H9 (cell line): ENCODE measurements around the gene AMH. TPM values are rescaled to one million over a fixed set of nuclear protein-coding genes. Genes with fewer than 3 reads are reported as not detected.

Experiments used
- DNase-seq: peaks from one replicate; pipeline ENCODE4 v3.0.0-alpha.2; 2017
- H2AFZ ChIP-seq: one replicate; pipeline ENCODE4 v1.6.1; 2013; ENCODE audit warnings: mild to moderate bottlenecking, low read length, control low read depth, moderate library complexity
- H2AK5ac ChIP-seq: 2 replicates; pipeline ENCODE4 v1.6.1; 2013; ENCODE audit warnings: low read length, control low read depth, mixed read lengths; ENCODE audit not compliant: insufficient read length
- H2BK120ac ChIP-seq: one replicate; pipeline ENCODE4 v1.6.1; 2013; ENCODE audit warnings: low read depth, mild to moderate bottlenecking, low read length, control low read depth, inconsistent platforms; ENCODE audit not compliant: poor library complexity, severe bottlenecking
- H2BK12ac ChIP-seq: 2 replicates; pipeline ENCODE4 v1.6.1; 2013; ENCODE audit warnings: low read length, control low read depth, mixed read lengths, low read depth; ENCODE audit not compliant: insufficient read length
- H2BK15ac ChIP-seq: 2 replicates; pipeline ENCODE4 v1.6.1; 2013; ENCODE audit warnings: low read depth, low read length, control low read depth
- H2BK20ac ChIP-seq: one replicate; pipeline ENCODE4 v1.6.1; 2013; ENCODE audit warnings: low read depth, mild to moderate bottlenecking, low read length, control low read depth, inconsistent platforms; ENCODE audit not compliant: poor library complexity, severe bottlenecking
- H2BK5ac ChIP-seq: 2 replicates; pipeline ENCODE4 v1.6.1; 2013; ENCODE audit warnings: low read length, control low read depth, mixed read lengths; ENCODE audit not compliant: insufficient read length
- H3K14ac ChIP-seq: 2 replicates; pipeline ENCODE4 v1.6.1; 2013; ENCODE audit warnings: low read length, control low read depth; ENCODE audit not compliant: insufficient read depth
- H3K18ac ChIP-seq: 2 replicates; pipeline ENCODE4 v1.6.1; 2013; ENCODE audit warnings: low read depth, mild to moderate bottlenecking, mixed read lengths, low read length, control low read depth; ENCODE audit not compliant: insufficient read length
- H3K23ac ChIP-seq: 2 replicates; pipeline ENCODE4 v1.6.1; 2013; ENCODE audit warnings: low read length, control low read depth, mixed read lengths, low read depth; ENCODE audit not compliant: insufficient read length
- H3K23me2 ChIP-seq: 2 replicates; pipeline ENCODE4 v1.6.1; 2013; ENCODE audit warnings: low read depth, mild to moderate bottlenecking, mixed read lengths, low read length, control low read depth; ENCODE audit not compliant: insufficient read length, poor library complexity, severe bottlenecking
- H3K27ac ChIP-seq: 2 replicates; pipeline ENCODE4 v1.5.1; 2013; ENCODE audit warnings: low read length, control low read depth, mixed read lengths, low read depth; ENCODE audit not compliant: insufficient read length
- H3K27me3 ChIP-seq: 2 replicates; pipeline ENCODE4 v1.6.1; 2013; ENCODE audit warnings: low read length, control low read depth, inconsistent platforms; ENCODE audit not compliant: insufficient read depth
- H3K4ac ChIP-seq: 2 replicates; pipeline ENCODE4 v1.6.1; 2013; ENCODE audit warnings: low read depth, mild to moderate bottlenecking, control low read depth, inconsistent platforms, low read length, moderate library complexity
- H3K4me1 ChIP-seq: 2 replicates; pipeline ENCODE4 v1.6.1; 2013; ENCODE audit warnings: low read length, control low read depth, inconsistent platforms; ENCODE audit not compliant: insufficient read depth
- H3K4me2 ChIP-seq: 2 replicates; pipeline ENCODE4 v1.6.1; 2013; ENCODE audit warnings: low read length, control low read depth, mixed read lengths; ENCODE audit not compliant: insufficient read length, insufficient read depth
- H3K56ac ChIP-seq: 2 replicates; pipeline ENCODE4 v1.6.1; 2013; ENCODE audit warnings: low read depth, mild to moderate bottlenecking, mixed read lengths, low read length, control low read depth; ENCODE audit not compliant: insufficient read length
- H3K79me1 ChIP-seq: 2 replicates; pipeline ENCODE4 v1.6.1; 2013; ENCODE audit warnings: low read depth, mild to moderate bottlenecking, moderate library complexity, low read length, control low read depth, inconsistent platforms; ENCODE audit not compliant: insufficient read depth, poor library complexity, severe bottlenecking
- H3K79me2 ChIP-seq: 2 replicates; pipeline ENCODE4 v1.6.1; 2013; ENCODE audit warnings: low read length, control low read depth, inconsistent platforms; ENCODE audit not compliant: insufficient read depth
- H3K9ac ChIP-seq: 2 replicates; pipeline ENCODE4 v1.6.1; 2013; ENCODE audit warnings: low read length, control low read depth, mixed read lengths; ENCODE audit not compliant: insufficient read length; ENCODE audit errors: extremely low read depth
- H3K9me3 ChIP-seq: one replicate; pipeline ENCODE4 v1.6.1; 2013; ENCODE audit warnings: low read depth, low read length, inconsistent platforms; ENCODE audit not compliant: control insufficient read depth
- H3T11ph ChIP-seq: one replicate; pipeline ENCODE4 v1.6.1; 2013; ENCODE audit warnings: mild to moderate bottlenecking, low read length, control low read depth, inconsistent platforms
- H4K20me1 ChIP-seq: one replicate; pipeline ENCODE4 v1.6.1; 2013; ENCODE audit not compliant: control insufficient read depth, insufficient read length, insufficient read depth
- H4K5ac ChIP-seq: 2 replicates; pipeline ENCODE4 v1.6.1; 2013; ENCODE audit warnings: low read depth, mild to moderate bottlenecking, mixed read lengths, low read length, control low read depth; ENCODE audit not compliant: insufficient read length
- H4K8ac ChIP-seq: replicated peaks from 2 replicates; pipeline ENCODE4 v1.6.1; 2013; ENCODE audit warnings: low read length, control low read depth, mixed read lengths, low read depth; ENCODE audit not compliant: insufficient read length
- H4K91ac ChIP-seq: 2 replicates; pipeline ENCODE4 v1.6.1; 2013; ENCODE audit warnings: low read depth, mild to moderate bottlenecking, moderate library complexity, mixed read lengths, low read length, control low read depth; ENCODE audit not compliant: insufficient read length
- H3K27ac Mint-ChIP-seq, 3 experiments: 2 replicates in 2 of 3; 3 replicates in 1 of 3; pipeline ENCODE4 v1.8.0; 2020 to 2021; ENCODE audit warnings: mixed read lengths in 3 of 3, mild to moderate bottlenecking in 1 of 3, moderate library complexity in 1 of 3
- H3K27me3 Mint-ChIP-seq: 2 replicates; pipeline ENCODE4 v1.8.0; 2021; ENCODE audit warnings: low read depth, mild to moderate bottlenecking, moderate library complexity, mixed read lengths
- H3K36me3 Mint-ChIP-seq, 3 experiments: 2 replicates in 2 of 3; 3 replicates in 1 of 3; pipeline ENCODE4 v1.8.0; 2020 to 2021; ENCODE audit warnings: low read depth in 3 of 3, mixed read lengths in 3 of 3; ENCODE audit not compliant: insufficient read depth in 1 of 3
- H3K4me1 Mint-ChIP-seq, 2 experiments: 2 replicates each; pipeline ENCODE4 v1.8.0; 2020; ENCODE audit warnings: mixed read lengths in 2 of 2
- H3K4me3 Mint-ChIP-seq, 2 experiments: 2 replicates in 1 of 2; 3 replicates in 1 of 2; pipeline ENCODE4 v1.8.0; 2020 to 2021; ENCODE audit warnings: mild to moderate bottlenecking in 2 of 2, mixed read lengths in 2 of 2, moderate library complexity in 1 of 2
- H3K9me3 Mint-ChIP-seq, 2 experiments: 2 replicates in 1 of 2; 3 replicates in 1 of 2; pipeline ENCODE4 v1.8.0; 2020; ENCODE audit warnings: mild to moderate bottlenecking in 2 of 2, mixed read lengths in 2 of 2, moderate library complexity in 1 of 2
- WGBS: extraction: QIAGEN DNeasy Blood & Tissue Kit; methylation state at CpG from one replicate; pipeline ENCODE4 v1.1.7; 2013; ENCODE audit warnings: missing lambda C conversion rate, low lambda C conversion rate, mixed read lengths; ENCODE audit not compliant: insufficient read length; ENCODE audit errors: extremely low coverage; 5-methylcytosine and 5-hydroxymethylcytosine counted together
- total RNA-seq: library from RNA; stranded (reverse); gene quantifications from 2 replicates; pipeline ENCODE4 v1.2.1, GENCODE V29; 2021
- TF ChIP-seq, protein P1 (sequence below): fragments of 200-600 bp; sonication (generic); conservative IDR thresholded peaks from 3 replicates; pipeline ENCODE4 v1.8.0; 2021; ENCODE audit warnings: antibody characterized with exemption, mild to moderate bottlenecking

Gene AMH
- total RNA-seq, 1 experiment from 2014 or later: 70.7 TPM

DNA sequence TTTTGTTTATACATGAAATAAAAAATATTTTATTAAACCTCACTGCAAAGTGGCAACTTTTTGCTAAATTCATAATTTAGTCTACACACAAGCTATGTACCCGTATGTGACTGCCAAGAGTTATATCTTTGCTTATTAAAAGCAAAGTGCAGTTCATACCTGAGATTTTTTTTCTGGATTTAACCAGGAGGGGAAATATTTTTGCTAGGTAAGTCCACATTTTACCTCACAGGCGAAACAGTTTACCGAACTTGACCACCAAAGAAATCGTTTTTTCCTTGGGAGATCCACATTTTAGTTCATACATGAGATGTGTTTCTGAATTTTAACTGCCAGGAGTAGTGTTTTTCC is 19.3 kb downstream of the AMH start:
- Histone ChIP-seq H4K8ac (no peak overlapping the region), H3K27ac (no peak overlapping the region), H2BK12ac (no peak overlapping the region), H2BK20ac (no peak overlapping the region), H3K4me2 (no peak overlapping the region), H3K14ac (no peak overlapping the region), H3K56ac (no peak overlapping the region), H3K23me2 (peaks cover 4% of the 10 kb centered on the region), H2BK120ac (no peak overlapping the region), H3K9ac (no peak overlapping the region), H4K20me1 (peaks cover 2% of the 10 kb centered on the region), H2BK5ac (no peak overlapping the region), H4K91ac (no peak overlapping the region), H2BK15ac (no peak overlapping the region), H2AK5ac (no peak overlapping the region), H3T11ph (no peak overlapping the region), H3K18ac (no peak overlapping the region), H3K4me1 (0 out of 2 replicates have a peak, but pooled peaks cover 2% of the 10 kb centered on the region), H2AFZ (no peak overlapping the region), H3K79me1 (no peaks in the 10 kb centered on the region), H4K5ac (no peak overlapping the region), H3K9me3 (no peaks in the 10 kb centered on the region), H3K27me3 (no peaks in the 10 kb centered on the region), H3K79me2 (peaks cover 24% of the 10 kb centered on the region; the same call in 1 of the 2 replicates), H3K23ac (no peak overlapping the region), H3K4ac (no peak overlapping the region)
- no CpG with 5 or more reads among the region's 4 CpGs for WGBS
- no peak overlapping the region; a peak in 1 of 7 replicates for H3K27ac Mint-ChIP-seq
- peaks cover 10 to 28% (median 17%) of the 10 kb centered on the region in 3 experiments; a peak in 6 of 7 replicates for H3K36me3 Mint-ChIP-seq
- peaks cover 8% of the 10 kb centered on the region for H3K27me3 Mint-ChIP-seq
- TF ChIP-seq, protein P1, sequence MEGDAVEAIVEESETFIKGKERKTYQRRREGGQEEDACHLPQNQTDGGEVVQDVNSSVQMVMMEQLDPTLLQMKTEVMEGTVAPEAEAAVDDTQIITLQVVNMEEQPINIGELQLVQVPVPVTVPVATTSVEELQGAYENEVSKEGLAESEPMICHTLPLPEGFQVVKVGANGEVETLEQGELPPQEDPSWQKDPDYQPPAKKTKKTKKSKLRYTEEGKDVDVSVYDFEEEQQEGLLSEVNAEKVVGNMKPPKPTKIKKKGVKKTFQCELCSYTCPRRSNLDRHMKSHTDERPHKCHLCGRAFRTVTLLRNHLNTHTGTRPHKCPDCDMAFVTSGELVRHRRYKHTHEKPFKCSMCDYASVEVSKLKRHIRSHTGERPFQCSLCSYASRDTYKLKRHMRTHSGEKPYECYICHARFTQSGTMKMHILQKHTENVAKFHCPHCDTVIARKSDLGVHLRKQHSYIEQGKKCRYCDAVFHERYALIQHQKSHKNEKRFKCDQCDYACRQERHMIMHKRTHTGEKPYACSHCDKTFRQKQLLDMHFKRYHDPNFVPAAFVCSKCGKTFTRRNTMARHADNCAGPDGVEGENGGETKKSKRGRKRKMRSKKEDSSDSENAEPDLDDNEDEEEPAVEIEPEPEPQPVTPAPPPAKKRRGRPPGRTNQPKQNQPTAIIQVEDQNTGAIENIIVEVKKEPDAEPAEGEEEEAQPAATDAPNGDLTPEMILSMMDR: no peak
- no peak for DNase-seq
- peak overlapping the region; percentile 91 to 97 for H3K4me3 Mint-ChIP-seq
- H3K4me1 Mint-ChIP-seq: peaks cover 11 to 24% of the 10 kb centered on the region in 2 experiments
- H3K9me3 Mint-ChIP-seq: no peaks in the 10 kb centered on the region; a peak in 2 of 5 replicates
